Cerebellar cortex (tissue), 1 donor: Measurements from ENCODE around the gene SYNE1.
A peak's percentile ranks its signal among the peaks of the same experiment; 100 is the strongest.
"Not testable (repeated sequence)": the region's sequence is repeated elsewhere in the genome, so short reads cannot be mapped to it uniquely, and the experiment has no call there.

Experiments
- DNase-seq: peaks from one replicate; pipeline ENCODE4 v3.0.0-alpha.2; 2015; ENCODE audit warnings: low spot score

SYNE1 gene

DNA sequence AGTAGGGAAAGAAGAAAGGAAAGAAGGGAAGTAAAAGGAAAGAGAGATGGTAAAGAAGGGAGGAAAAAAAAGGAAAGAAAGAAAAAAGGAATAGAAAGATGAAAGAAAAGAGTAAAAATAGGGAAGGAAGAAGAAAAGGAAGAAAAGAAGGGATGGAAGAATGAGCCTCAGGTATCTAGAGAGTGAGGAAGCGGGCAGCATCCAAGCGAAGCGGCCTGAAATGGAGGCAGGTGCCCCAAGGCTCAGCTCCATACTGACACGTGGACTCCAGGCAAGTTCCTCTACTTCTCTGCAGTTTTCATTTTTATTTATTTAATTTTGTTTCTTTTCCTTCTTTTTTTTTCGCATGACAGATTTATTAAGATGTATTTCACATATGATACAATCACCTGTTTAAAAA is 456.6 kb downstream of the SYNE1 start:
- DNase-seq: no peak

DNA sequence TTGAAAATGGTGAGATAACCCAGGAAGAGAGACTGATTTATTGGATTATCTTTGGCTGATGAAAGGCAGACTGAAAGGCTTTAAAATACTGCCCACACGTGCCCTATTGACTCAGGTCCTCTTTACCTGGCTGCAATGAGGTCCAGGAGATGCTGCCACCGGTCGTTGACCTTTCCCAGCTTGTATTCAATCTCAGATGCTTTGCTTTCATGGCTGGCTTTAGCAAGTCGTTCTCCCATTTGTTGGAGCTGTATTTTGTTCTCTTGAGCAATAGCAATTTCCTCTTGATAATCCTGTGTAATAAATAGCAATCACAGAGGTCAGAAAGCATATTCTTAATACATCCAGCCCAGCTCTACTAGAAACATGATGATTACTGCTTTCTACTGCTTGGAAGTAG is 460.9 kb downstream of the SYNE1 start:
- no peak for DNase-seq

DNA sequence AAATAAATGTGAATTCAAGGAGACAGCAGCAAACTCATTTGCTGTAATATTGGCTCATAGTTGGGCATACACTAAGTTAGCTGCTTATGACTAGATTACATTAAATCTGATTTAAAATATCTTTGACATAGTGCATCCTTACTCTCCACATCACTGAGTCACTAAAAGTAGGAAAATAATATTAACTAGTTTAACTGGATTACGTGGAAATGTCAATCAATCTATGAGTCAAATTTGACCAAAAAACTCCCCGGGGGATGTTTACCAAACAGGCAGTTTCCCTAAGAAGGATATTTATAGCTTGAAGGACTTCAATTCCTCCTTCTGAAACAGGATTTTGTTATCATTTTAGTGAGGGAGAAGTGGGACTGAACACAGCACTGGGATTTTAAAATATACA is 463.2 kb downstream of the SYNE1 start:
- DNase-seq: no peak

DNA sequence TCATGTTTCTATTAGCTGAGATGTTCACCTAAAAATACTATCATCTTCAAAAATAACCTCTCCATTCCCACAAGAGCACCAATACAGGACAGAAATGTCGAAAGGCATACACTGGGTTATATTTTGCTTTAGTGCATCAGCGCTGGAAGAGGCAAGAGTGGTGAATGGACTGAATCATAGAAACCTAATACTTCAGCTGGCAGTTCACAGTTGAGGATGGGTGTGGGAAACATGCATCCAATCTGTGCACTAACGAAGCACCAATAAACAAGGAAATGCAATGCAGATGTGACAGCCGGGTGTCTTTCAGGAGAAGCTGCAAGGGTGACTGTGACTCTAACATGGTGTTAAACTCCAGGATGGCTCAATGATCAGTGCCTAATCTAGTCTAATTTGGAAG is 463.8 kb downstream of the SYNE1 start:
- DNase-seq: no peak

DNA sequence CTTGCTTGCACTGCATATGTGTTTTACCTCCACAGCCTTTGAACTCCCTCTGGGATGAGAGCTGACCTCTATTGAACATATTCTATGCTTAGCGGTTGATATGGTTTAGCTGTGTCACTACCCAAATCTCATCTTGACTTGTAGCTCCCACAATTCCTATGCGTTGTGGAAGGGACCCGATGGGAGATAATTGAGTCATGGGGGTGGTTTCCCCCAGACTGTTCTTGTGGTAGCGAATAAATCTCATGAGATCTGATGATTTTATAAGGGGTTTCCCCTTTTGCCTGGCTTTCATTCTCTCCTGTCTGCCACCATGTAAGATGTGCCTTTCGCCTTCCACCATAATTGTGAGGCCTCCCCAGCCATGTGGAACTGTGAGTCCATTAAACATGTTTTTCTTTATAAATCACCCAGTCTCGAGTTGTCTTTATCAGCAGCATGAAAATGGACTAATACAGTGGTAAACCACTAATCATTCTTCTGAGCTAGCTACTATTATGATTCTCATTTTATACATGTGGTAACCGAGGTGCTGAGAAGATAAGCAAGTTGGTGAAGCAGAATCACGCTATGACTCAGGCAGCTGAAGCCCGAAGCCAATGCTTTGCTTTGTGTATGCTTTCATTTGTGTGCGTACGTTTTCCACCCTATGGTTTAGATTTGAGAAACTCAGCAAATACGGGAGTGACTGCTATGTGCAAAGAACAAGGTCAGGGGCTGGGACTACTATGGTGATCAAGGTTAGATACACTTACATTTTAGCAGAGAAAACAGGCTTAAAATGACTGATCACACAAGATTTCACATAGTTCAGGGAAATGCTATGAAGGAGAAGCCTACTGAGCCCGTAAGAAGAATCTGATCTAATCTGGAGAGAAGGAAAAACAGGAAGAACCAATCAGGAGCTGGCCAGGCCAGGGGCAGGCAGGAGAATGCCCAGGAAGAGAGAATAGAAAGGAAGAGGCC is 466.2 kb downstream of the SYNE1 start:
- no peak for DNase-seq

DNA sequence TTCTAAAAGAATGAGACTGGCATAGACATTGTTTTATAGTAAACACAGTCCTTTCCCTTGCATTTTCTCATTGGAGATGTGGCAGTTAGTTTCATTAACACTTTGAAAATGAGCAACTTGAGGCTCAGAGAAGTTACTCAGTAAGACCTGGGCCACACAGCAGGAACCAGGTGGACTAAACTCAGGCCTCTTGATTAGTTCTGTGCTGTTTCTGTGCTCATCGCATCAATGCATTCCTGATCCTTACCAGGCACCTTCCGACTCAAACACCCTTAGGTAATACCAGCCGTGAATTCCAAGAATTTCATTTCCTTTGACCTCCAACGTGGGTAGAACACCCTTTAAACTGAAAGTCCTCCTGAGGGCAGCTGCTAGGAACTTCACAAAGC is 466.9 kb downstream of the SYNE1 start:
- DNase-seq: no peak

DNA sequence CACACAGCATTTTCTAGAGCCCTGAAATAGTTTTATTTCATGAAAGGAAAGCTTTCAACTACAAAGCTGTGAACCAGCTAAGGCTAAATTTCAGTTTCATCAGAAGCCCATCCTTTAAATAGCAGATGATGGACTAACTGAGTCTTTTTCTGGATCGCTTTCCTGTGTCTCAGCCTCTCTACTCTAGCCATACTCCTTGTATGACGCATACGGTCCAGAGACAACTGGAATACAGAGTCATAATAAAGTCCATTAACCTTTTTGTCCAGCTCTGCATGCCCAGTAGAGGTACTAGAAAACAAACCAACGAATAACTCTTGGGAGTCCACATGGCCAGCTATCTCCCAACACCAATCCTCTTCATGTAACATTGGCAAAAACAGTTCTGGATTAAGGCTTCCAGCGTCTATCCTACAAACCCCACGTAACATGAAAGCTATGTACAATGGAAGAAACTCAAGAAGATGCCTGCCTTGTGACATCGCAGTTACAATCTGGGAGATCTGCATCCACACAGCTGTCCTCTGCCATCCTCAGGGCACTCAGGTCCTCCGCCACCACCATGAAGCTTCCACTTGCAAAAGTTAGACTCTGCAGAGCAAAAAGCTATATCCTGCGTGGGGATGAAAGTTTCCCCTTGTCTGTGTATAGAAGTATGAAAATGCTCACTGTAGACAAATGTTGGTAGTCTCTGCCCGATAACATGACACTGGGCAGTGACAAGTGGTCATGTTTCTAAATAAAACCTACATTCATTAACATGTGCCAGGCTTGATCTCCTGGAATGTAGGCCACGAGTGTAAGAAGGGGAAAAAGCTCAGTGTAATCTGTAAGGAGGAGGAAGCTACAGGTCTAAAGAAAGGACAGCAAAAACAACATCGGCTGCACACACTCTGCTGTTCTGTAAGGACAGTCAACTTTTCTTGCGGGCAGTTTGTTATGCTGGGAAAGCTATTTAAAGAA is 469.2 kb downstream of the SYNE1 start:
- DNase-seq: peak; percentile 54

DNA sequence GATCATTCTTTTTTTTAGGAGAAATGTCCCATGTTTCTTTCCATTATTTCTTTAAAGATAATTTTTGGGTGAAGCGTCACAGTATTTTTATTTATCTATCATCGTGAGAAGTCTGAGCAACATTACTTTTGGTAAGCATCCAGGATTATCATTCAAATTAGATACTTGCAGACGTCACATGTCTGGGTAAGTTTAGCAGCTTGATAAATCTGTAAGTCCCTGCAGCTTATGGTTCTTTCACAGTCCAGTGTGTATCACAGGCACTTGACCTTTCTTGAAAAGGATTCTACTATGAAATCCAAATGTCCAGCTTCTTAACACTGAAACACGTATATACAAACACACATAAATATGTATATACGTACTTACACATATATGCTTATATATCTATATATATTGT is 470.3 kb downstream of the SYNE1 start:
- DNase-seq: no peak

DNA sequence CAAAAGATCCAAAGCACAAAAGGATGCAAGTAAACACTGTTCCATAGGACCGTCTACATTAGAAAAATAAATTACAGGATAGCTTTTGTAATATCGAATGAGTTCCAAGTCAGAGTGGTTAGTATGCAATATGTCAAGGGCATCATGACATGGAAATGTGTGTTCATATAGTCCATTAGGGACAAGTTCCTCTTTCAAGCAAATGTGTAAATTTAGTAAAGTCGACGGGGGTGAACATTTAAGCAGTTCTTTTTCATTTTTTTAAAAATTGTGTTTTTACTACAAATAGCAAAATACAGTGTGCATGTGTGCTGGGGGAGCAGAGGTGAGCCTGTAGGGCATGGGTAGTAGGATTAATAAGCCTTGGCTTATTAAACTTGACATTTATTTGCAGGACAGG is 470.7 kb downstream of the SYNE1 start:
- DNase-seq: no peak

DNA sequence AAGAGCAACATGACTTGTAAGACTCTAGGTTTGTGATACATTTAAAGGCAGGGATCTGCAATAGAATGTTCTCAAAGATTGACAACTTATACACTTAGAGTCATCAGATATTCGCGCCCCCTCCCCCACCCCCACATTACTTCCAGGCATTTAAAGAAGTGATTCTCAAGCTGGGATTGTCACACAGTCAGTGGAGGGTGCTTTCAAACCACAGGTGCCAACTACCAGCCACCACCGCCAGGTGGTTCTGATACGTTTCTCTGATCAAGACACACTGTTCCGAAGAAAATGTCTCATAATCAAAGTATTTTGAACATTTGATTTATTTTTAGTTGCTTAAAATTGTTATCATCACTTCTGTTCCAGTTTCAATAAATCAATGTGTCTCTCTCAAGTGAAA is 472.2 kb downstream of the SYNE1 start:
- no peak for DNase-seq

DNA sequence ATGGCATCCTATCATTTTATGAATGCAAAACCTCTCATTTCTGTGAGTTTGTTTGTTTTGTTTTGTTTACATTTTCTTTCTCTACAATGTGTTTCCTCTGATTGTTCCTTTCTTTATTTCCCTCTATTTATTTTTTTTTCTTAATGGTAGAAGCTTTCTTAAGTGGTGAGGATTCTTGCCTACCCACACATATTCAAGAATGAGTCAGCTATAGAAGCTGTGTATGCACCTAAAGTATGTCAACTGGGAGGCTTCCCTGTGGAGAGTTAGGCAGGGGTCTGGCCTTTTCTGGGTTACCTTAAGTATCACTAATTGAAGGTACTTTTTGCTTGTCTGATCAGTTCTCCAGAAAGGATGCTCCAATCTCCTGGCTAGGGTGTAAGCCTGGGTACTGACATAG is 475.7 kb downstream of the SYNE1 start:
- no peak for DNase-seq

DNA sequence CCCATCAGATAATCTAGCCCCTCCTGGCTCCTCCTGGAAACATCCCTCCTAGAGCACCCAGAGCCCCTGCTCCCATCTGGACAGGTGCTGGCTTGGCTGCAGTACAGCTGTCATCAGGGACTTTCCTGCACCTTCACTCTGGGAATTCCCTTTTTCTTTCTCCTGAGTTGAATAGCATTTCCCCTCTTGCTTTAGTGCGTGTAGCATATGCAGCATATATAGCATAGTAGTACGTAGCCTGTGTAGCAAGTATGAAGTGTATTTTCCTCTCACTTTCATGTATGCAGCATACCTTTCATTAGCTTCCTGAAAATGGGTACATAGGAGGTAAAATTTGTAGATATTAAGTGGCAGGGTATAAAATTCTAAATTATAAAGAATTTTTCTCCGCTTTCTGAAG is 476.8 kb downstream of the SYNE1 start:
- no peak for DNase-seq

DNA sequence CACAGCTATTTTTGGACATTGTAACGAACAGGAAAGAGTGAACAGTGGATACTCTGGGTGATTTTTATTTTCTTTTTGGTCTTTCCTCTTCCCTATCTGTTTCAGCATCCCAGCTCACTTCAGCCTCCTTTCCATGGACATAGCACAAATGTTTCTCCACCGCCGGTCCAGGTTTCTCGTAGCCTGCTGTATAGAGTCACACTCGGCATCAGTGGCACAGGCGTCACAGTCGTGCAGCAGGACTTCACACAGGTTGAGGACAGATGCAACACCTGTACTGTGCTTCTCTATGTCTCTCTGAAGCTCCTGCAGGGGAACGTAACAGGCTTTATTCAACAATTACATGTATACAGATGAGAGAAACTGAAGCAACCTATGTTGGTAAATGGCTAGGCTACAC is 481.4 kb downstream of the SYNE1 start:
- DNase-seq: no peak

DNA sequence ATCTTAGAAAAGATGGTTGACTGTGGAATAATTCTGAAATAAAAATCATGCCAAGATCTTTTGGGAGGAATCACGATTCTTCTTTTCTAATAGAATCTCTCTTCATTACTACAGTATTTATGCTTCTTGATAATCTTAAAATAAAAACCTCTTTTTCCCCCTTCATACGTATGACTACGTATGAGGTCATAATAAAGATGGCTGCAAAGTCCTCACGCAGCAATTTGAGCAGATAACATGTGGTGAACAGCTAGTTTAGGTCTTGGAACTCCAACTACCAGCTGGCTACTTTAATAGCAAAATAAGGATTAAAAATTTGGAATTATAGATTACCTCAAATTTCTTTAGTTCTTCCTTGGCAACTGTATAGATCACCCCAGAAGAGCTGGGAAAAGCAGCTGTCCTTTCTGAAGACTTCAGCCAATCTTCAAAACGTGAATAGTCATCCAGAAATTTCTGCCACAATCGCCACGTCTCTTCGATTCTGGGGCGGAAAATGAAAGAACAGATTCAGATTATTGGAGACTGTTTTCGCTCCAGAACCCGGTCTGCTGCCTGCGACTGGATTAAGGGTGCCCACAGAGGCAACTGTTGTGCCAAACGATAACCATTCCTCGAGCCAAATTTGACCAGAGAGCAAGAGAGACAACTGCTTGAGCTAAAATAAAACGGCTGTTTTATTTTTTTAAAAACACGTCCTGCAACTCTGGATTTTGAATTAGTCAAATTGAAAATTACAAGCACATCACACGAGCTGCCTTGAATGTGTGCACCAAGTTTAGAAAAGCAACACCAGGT is 482.4 kb downstream of the SYNE1 start:
- DNase-seq: peak; percentile 40

DNA sequence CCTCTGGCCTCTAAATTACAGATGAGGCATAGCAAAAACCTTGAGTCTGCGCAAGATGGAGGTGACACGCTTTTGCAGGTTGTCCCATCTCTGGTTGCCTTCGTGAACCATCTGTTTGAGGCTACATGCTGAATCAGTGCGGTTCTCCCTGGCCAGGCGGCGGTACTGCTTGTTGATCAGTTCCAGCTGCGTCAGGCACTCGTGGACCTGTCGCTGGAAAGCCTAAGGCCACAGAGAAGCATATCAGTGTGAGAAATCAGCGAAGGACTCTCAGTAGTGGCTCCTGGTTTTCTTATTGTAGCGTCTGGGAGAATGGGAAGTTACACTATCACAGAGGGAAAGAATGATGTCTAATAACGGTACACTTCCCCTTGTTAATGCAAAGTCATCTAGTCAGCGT is 485.2 kb downstream of the SYNE1 start:
- DNase-seq: no peak

DNA sequence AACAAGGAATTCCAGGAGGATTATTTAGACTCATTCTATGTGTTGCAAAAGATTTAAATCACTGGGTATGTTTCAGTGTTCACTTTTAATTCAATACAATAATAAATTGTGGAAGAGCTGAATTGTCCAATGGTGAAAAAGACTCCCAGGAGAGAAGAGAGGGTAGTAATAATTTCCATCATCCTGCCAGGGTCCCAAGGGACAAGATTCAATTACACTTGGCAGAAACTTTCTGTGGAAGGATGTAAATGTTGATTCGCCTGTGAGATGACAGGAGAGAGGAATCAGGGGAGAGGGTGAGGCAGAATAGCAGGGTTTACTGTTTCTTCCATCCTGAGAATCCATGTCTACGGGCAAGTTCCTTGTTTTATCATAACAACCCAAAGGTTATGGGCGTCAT is 487.0 kb downstream of the SYNE1 start:
- no peak for DNase-seq

DNA sequence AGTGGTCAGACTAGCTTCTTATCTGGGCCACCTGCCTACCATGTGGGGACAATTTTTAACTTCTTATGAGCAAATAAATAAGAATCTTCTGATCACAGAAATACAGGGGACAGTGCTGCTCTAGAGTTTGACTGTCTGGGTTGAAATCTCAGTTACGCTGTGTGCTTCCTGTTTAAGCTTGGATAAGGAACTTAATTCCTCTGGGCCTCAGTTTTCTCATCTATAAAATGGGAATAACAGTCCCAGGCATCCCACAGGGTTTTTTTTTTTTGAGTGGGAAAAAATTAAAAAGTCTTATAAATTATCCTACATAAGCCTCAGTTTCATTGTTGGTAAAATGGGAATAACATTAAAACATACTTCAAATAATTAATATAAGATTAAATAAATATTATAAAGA is 488.8 kb downstream of the SYNE1 start:
- no peak for DNase-seq

DNA sequence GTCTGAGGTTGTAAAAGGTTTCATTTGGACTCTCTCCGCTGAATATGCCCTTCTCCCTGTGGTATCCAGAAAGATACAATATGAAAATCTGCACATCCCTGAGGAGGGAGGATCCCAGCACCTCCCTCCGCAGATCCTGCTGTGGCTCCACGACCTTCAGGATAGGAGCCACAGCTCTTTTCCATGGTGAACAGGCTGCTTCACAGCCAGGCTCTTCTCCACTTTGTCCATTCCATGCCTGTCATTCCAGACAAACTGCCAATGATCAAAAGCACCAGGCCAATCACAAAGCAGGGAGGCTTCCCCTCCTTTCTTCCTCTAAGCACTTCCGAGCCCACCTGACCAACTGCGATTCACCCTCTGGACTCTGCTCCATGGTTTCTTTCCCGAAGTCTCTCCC is 489.9 kb downstream of the SYNE1 start:
- no peak for DNase-seq

DNA sequence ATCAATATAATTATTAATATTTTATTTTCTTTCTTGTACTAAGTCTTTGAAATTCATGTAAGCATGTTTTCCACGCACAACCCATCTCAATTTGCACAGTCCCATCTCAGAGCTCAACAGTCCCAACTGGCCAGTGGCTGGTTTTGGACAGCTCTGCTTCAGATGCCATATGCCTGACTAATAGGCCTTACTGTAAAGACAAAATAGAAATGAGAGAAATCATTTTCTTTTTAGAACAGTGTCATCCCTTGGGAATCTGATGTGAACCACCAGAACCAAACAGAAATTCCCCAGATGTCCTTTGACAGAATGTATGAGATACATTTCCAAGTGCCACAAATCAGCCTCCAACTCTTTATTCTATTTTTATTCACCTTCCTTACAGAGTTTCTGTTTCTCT is 490.8 kb downstream of the SYNE1 start:
- no peak for DNase-seq

DNA sequence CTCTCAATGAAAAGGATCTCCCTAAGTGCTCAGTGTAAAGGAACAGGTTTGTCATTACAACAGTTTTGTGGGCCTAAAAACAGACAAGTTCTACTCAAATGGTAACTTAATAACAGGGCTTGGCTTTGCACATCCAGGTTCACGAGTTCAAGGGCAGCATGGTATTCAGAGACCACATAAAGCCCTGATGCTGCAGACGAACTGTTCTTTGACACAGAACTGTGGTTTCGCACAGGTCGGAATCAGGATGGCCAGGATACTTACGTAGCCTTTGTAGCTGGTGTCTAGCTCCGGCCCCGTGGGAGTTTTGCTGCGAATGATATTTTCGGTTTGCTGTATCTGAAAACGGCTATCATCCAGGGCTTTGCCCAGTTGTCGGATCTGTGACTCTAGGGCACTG is 493.8 kb downstream of the SYNE1 start:
- DNase-seq: no peak

DNA sequence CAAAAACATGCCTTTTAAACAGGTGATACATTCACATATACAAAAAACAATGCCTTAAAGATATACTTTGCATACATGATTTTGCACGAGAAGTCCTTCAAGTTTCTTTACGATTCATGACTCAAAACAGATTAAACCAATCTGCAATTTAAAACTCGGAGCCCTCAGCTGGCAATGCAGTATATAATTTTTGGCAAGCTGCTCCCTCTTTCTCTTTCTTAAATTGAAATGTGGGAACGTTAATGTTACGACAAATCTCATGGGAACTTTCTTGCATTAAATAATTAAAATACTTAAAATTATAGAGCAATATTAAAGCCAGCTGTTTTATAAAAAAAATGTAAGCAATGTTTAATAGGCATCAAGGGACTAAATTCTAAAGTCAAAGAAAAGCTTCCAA is 495.1 kb downstream of the SYNE1 start:
- no peak for DNase-seq

DNA sequence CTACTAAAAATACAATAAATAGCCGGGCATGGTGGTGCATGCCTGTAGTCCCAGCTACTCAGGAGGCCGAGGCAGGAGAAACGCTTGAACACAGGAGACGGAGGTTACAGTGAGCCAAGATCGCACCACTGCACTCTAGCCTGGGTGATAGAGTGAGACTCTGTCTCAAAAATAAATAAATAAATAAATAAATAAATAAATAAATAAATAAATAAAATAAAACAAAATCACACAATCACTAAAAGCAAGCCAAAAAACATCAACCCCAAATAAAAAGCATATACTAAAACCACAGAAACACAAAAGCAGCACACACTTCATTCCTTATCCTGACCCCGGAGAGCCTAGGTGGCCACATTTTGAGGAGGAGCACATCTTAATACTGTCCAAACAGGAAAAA is 498.8 kb downstream of the SYNE1 start:
- not testable (repeated sequence) for DNase-seq
